Dermis blood vessel endothelial cell (primary cell): ENCODE results near the gene TM9SF3. TPM values are rescaled to one million over a fixed set of nuclear protein-coding genes. Genes with fewer than 3 reads are reported as not detected.

ENCODE experiments used
- total RNA-seq: library from RNA; depleted of rRNA; stranded (reverse); fragments of >200 nt; gene quantifications from 2 replicates; pipeline ENCODE4 v1.2.3, GENCODE V29; 2014

Gene TM9SF3
- total RNA-seq, 1 donor from 2014 or later: 119 TPM

Other genes with a start within 250 kb of the TM9SF3 start
- not detected in 2 replicates for gene OPALIN, start 228.0 kb downstream of the TM9SF3 start, total RNA-seq
- gene TLL2, start 73.1 kb downstream of the TM9SF3 start, total RNA-seq: 0.09 and 0.17 TPM in 2 replicates
- 0.14 TPM in 1 of 2 replicates, not detected in the other for gene PIK3AP1, start 133.5 kb upstream of the TM9SF3 start, total RNA-seq
- gene LCOR, start 245.3 kb upstream of the TM9SF3 start, total RNA-seq: 14.8 and 23.8 TPM in 2 replicates